ENCODE measurements around the gene MYEF2. TPM values are rescaled to one million over a fixed set of nuclear protein-coding genes. Genes with fewer than 3 reads are reported as not detected.

Gene MYEF2
- total RNA-seq, 1 experiment from 2014 or later, result 37.3 TPM

GRCh38 chr15:48176112-48176511 lies 2.0 kb downstream of the MYEF2 start:
- ChIA-PET CTCF (no interaction called here), POLR2A (no interaction called here)
- intact Hi-C loops (cut with micrococcal nuclease; ENCODE audit: unreplicated experiment), result no loop called here
- BruUV-seq (replicated peaks), result no TSS peak
- no peak for DNase-seq
- TF ChIP-seq CTCF (IDR thresholded peaks at IDR 0.05; ENCODE audit: insufficient read depth in 1 of 2, low read depth in 1 of 2, low read length in 1 of 2, severe bottlenecking in 1 of 2, unreplicated experiment in 1 of 2), result no peak
- no peaks in the 10 kb centered on the region for H3K9me3 ChIP-seq
- H3K4me1 ChIP-seq, result 0 out of 2 replicates have a peak, but pooled peaks cover 7% of the 10 kb centered on the region
- no peaks in the 10 kb centered on the region for H3K4me1 Mint-ChIP-seq (ENCODE audit: low read depth, unreplicated experiment)
- H3K27ac Mint-ChIP-seq (ENCODE audit: unreplicated experiment), result no peak overlapping the region
- no peaks in the 10 kb centered on the region for H3K9me3 Mint-ChIP-seq (ENCODE audit: unreplicated experiment)
- no peaks in the 10 kb centered on the region for H3K36me3 Mint-ChIP-seq (ENCODE audit: insufficient read depth, unreplicated experiment)
- H3K4me3 Mint-ChIP-seq (ENCODE audit: unreplicated experiment), result no peak overlapping the region
- H3K27me3 Mint-ChIP-seq (ENCODE audit: insufficient read depth, unreplicated experiment), result peaks cover 2% of the 10 kb centered on the region
- H3K36me3 ChIP-seq (ENCODE audit: control insufficient read depth, insufficient read depth, low read length), result no peaks in the 10 kb centered on the region
- H3K27me3 ChIP-seq (replicated peaks; ENCODE audit: control insufficient read depth, insufficient read depth, low read length), result no peaks in the 10 kb centered on the region
- H3K4me3 ChIP-seq (ENCODE audit: low read depth, low read length), result no peak overlapping the region

GRCh38 chr15:48175126-48175525 lies 3.0 kb downstream of the MYEF2 start:
- no peak overlapping the region for H3K27ac Mint-ChIP-seq (ENCODE audit: unreplicated experiment)
- CTCF ChIA-PET, result no interaction called here

GRCh38 chr15:48170981-48171380 lies 7.1 kb downstream of the MYEF2 start:
- intact Hi-C loops (cut with micrococcal nuclease; ENCODE audit: unreplicated experiment), result no loop called here
- Histone ChIP-seq H3K36me3 (ENCODE audit: control insufficient read depth, insufficient read depth, low read length) (no peaks in the 10 kb centered on the region), H3K4me3 (ENCODE audit: low read depth, low read length) (no peak overlapping the region), H3K4me1 (no peaks in the 10 kb centered on the region), H3K27me3 (replicated peaks; ENCODE audit: control insufficient read depth, insufficient read depth, low read length) (no peaks in the 10 kb centered on the region), H3K9me3 (no peaks in the 10 kb centered on the region)
- TF ChIP-seq CTCF (IDR thresholded peaks at IDR 0.05; ENCODE audit: insufficient read depth in 1 of 2, low read depth in 1 of 2, low read length in 1 of 2, severe bottlenecking in 1 of 2, unreplicated experiment in 1 of 2), result no peak
- no peak for DNase-seq
- ChIA-PET POLR2A (no interaction called here), CTCF (no interaction called here)
- Mint-ChIP-seq H3K27me3 (ENCODE audit: insufficient read depth, unreplicated experiment) (no peaks in the 10 kb centered on the region), H3K36me3 (ENCODE audit: insufficient read depth, unreplicated experiment) (peaks cover 7% of the 10 kb centered on the region), H3K9me3 (ENCODE audit: unreplicated experiment) (no peaks in the 10 kb centered on the region), H3K4me3 (ENCODE audit: unreplicated experiment) (no peak overlapping the region), H3K4me1 (ENCODE audit: low read depth, unreplicated experiment) (no peaks in the 10 kb centered on the region), H3K27ac (ENCODE audit: unreplicated experiment) (no peak overlapping the region)
- BruUV-seq (replicated peaks), result no TSS peak

More at GRCh38 chr15:48175126-48175525, 3.0 kb downstream of the MYEF2 start:
- no peak for TF ChIP-seq CTCF (IDR thresholded peaks at IDR 0.05; ENCODE audit: insufficient read depth in 1 of 2, low read depth in 1 of 2, low read length in 1 of 2, severe bottlenecking in 1 of 2, unreplicated experiment in 1 of 2)
- Histone ChIP-seq H3K36me3 (ENCODE audit: control insufficient read depth, insufficient read depth, low read length) (no peaks in the 10 kb centered on the region), H3K9me3 (no peaks in the 10 kb centered on the region), H3K27me3 (replicated peaks; ENCODE audit: control insufficient read depth, insufficient read depth, low read length) (no peaks in the 10 kb centered on the region), H3K4me1 (0 out of 2 replicates have a peak, but pooled peaks cover 7% of the 10 kb centered on the region), H3K4me3 (ENCODE audit: low read depth, low read length) (no peak overlapping the region)
- no peaks in the 10 kb centered on the region for H3K4me1 Mint-ChIP-seq (ENCODE audit: low read depth, unreplicated experiment)
- POLR2A ChIA-PET, result no interaction called here
- H3K9me3 Mint-ChIP-seq (ENCODE audit: unreplicated experiment), result no peaks in the 10 kb centered on the region
- H3K27me3 Mint-ChIP-seq (ENCODE audit: insufficient read depth, unreplicated experiment), result no peaks in the 10 kb centered on the region
- no peak for DNase-seq
- H3K4me3 Mint-ChIP-seq (ENCODE audit: unreplicated experiment), result no peak overlapping the region
- no peaks in the 10 kb centered on the region for H3K36me3 Mint-ChIP-seq (ENCODE audit: insufficient read depth, unreplicated experiment)
- no TSS peak for BruUV-seq (replicated peaks)
- intact Hi-C loops (cut with micrococcal nuclease; ENCODE audit: unreplicated experiment), result no loop called here
